K562 treated with DMSO at 1 percent for 12 hours (cell line): ENCODE measurements around the gene ZNF562. TPM values are rescaled to one million over a fixed set of nuclear protein-coding genes. Genes with fewer than 3 reads are reported as not detected.

Experiments
- total RNA-seq: library from RNA; unstranded; fragments of 300-600 nt; gene quantifications from 2 replicates; pipeline ENCODE4 v1.2.3, GENCODE V29; 2022; ENCODE audit not compliant: insufficient read depth

ZNF562 gene
- total RNA-seq = 1.1 and 6.9 TPM in 2 replicates

GRCh38 chr19:9674663-9675357 lies at the start of gene ZNF562:
ZNF562 (minus strand) TSS chr19:9675100; CDS start chr19:9660744, 14,356 bp downstream.

GRCh38 chr19:9621156-9622037 lies 53.5 kb downstream of the ZNF562 start, which contains the start of gene ZNF561:
ZNF561 (minus strand) TSS chr19:9621232; CDS start chr19:9619456, 1,776 bp downstream.

Other genes with a start within 250 kb of the ZNF562 start
- gene ZNF266, start 239.5 kb downstream of the ZNF562 start, total RNA-seq = 14.3 and 36.8 TPM in 2 replicates
- 0.53 TPM in 1 of 2 replicates, not detected in the other for gene ZNF560, start 176.5 kb downstream of the ZNF562 start, total RNA-seq
- 3.1 and 6.6 TPM in 2 replicates for gene ZNF426, start 136.5 kb downstream of the ZNF562 start, total RNA-seq
- gene ZNF121, start 90.6 kb downstream of the ZNF562 start, total RNA-seq = 3.5 and 11.4 TPM in 2 replicates
- 4.9 and 23.0 TPM in 2 replicates for gene ZNF561, start 53.9 kb downstream of the ZNF562 start, total RNA-seq
- gene ZNF846, start 93.6 kb upstream of the ZNF562 start, total RNA-seq = 7.1 and 14.3 TPM in 2 replicates
- gene FBXL12, start 144.0 kb upstream of the ZNF562 start, total RNA-seq = 29.9 and 53.3 TPM in 2 replicates
- gene UBL5, start 152.8 kb upstream of the ZNF562 start, total RNA-seq = 596 and 885 TPM in 2 replicates
- gene PIN1, start 160.2 kb upstream of the ZNF562 start, total RNA-seq = 148 and 176 TPM in 2 replicates